IMR-90 (cell line): ENCODE measurements around the gene NAA30.

Source experiments
- CEBPB ChIP-seq: IDR thresholded peaks from 2 replicates; pipeline ENCODE4 v1.6.1; 2012; ENCODE audit warnings: low read depth, low read length, improper control_type of control experiment
- CTCF ChIP-seq: conservative IDR thresholded peaks from 2 replicates; pipeline ENCODE4 v1.5.1; 2012; ENCODE audit warnings: mild to moderate bottlenecking, low read depth, low read length, improper control_type of control experiment
- MAFK ChIP-seq: IDR thresholded peaks from 2 replicates; pipeline ENCODE4 v1.6.1; 2012; ENCODE audit warnings: low read depth, low read length, improper control_type of control experiment
- POLR2A ChIP-seq: IDR thresholded peaks from 2 replicates; pipeline ENCODE4 v1.6.1; 2012; ENCODE audit warnings: mild to moderate bottlenecking, low read depth, low read length
- RAD21 ChIP-seq: IDR thresholded peaks from 2 replicates; pipeline ENCODE4 v1.6.1; 2012; ENCODE audit warnings: low read length, improper control_type of control experiment
- RCOR1 ChIP-seq: IDR thresholded peaks from 2 replicates; pipeline ENCODE4 v1.6.1; 2012; ENCODE audit warnings: mild to moderate bottlenecking, low read length, improper control_type of control experiment; ENCODE audit not compliant: insufficient replicate concordance
- RFX5 ChIP-seq: IDR thresholded peaks from 2 replicates; pipeline ENCODE4 v1.8.0; 2012; ENCODE audit warnings: low read depth, mild to moderate bottlenecking, low read length, moderate library complexity
- SMC3 ChIP-seq: fragments of 150-350 bp; IDR thresholded peaks from 2 replicates; pipeline ENCODE4 v1.6.1; 2016; ENCODE audit warnings: low read depth, mild to moderate bottlenecking, antibody characterized with exemption, low read length, moderate library complexity
- USF2 ChIP-seq: fragments of 150-350 bp; IDR thresholded peaks from 2 replicates; pipeline ENCODE4 v1.6.1; 2017; ENCODE audit warnings: mild to moderate bottlenecking, antibody characterized with exemption, low read length, low read depth

- no peak for TF ChIP-seq POLR2A
- TF ChIP-seq SMC3 = no peak
- no peak for TF ChIP-seq RCOR1
- TF ChIP-seq CTCF = no peak
- no peak for TF ChIP-seq RFX5
- TF ChIP-seq USF2 = no peak
- TF ChIP-seq MAFK = no peak
- no peak for TF ChIP-seq RAD21
- no peak for TF ChIP-seq CEBPB
These were observed 19.4 kb upstream of the NAA30 start for GRCh38 chr14:57371013-57371412.
